GM19468 (cell line): ENCODE results near the gene REXO4.
"Not testable (repeated sequence)": the region's sequence is repeated elsewhere in the genome, so short reads cannot be mapped to it uniquely, and the experiment has no call there.

Experiments
- ATAC-seq: cut with Tn5 transposase; IDR thresholded peaks from one replicate; pipeline ENCODE4 v1.9.1; 2021; ENCODE audit warnings: mild to moderate bottlenecking, moderate library complexity, moderate number of reproducible peaks; ENCODE audit not compliant: unreplicated experiment; ENCODE audit errors: extremely low read depth

The REXO4 gene

DNA sequence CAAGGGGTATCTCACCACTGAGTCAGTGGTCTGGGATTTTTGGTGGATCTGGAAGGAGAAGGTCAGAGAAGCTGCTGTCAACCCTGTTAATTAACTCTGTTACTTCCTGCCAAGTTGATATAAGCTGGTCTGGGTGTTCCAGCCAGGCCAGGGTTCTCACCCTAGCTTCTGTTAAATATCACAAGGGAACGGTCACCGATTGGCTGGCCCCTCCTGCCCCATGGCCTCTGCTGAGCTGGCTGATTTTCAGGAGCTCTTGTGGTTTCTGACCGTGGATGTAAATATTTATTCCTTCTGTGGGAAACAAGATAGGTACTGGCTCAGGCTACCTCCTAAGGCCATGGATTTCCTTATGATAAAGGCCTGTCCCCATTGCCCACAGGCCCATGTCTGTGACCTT lies 5.4 kb upstream of the REXO4 start:
- ATAC-seq = no peak

- no peak for ATAC-seq
These were observed 4.1 kb upstream of the REXO4 start, which contains the start of gene ADAMTS13 for GRCh38 chr9:133421615-133422542. ADAMTS13 (plus strand) TSS chr9:133422367; CDS start chr9:133422444, 77 bp downstream.

- no peak for ATAC-seq
These were observed 2.6 kb upstream of the REXO4 start for GRCh38 chr9:133420392-133420827.

GRCh38 chr9:133419005-133419404 lies 1.2 kb upstream of the REXO4 start:
- no peak for ATAC-seq

- ATAC-seq = no peak
These were observed 2.6 kb downstream of the REXO4 start for GRCh38 chr9:133415170-133415569.

DNA sequence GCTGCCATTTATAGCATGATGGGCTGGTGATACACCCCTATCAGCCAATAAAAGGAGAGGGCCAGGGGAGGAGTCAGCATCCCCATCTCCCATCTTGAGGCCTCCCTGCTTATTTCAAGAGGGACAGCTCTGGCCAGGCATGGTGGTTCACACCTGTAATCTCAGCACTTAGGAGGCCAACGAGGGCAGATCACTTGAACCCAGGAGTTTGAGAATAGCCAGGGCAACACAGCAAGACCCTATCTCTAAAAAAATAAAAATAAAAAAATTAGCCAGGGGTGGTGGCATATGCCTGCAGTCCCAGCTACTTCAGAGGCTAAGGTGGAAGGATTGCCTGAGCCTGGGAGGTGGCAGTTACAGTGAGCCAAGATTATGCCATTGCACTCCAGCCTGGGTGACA lies 9.8 kb downstream of the REXO4 start:
- ATAC-seq = no peak

- ATAC-seq = no peak
These were observed 11.1 kb downstream of the REXO4 start for GRCh38 chr9:133406480-133407307.

GRCh38 chr9:133405508-133406438 lies 12.0 kb downstream of the REXO4 start:
- ATAC-seq = no peak

GRCh38 chr9:133404454-133405002 lies 13.3 kb downstream of the REXO4 start:
- ATAC-seq = no peak

DNA sequence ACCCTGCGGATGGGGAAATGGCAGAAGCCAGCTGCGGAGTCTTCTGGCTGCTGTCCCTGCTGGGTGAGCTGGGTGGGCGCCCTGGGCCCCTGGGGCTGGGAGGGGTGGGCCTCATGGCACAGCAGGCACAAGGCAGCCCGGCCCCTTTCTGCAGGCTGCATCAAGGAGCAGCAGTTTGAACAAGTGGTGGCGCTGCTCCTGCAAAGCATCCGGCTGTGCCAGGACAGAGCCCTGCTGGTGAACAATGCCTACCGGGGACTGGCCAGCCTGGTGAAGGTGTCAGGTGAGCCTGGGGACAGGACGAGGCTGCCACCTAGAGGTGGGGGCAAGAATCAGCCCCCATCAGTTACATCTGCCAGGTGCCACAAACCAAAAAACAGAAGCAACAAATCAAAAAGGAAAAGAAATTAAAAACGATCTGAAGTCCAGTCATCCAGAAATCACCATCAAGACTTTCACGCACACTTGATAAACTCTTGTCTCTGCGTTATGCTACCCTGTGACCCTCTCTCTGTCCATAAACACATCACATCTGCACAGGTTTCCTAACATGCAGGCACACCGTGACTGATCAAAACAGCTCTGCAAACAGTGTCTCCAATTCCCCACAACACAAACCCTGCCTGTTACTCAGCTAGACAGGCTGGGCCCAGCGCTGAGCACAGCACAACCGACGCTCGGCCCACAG lies 13.9 kb downstream of the REXO4 start:
- ATAC-seq = no peak

DNA sequence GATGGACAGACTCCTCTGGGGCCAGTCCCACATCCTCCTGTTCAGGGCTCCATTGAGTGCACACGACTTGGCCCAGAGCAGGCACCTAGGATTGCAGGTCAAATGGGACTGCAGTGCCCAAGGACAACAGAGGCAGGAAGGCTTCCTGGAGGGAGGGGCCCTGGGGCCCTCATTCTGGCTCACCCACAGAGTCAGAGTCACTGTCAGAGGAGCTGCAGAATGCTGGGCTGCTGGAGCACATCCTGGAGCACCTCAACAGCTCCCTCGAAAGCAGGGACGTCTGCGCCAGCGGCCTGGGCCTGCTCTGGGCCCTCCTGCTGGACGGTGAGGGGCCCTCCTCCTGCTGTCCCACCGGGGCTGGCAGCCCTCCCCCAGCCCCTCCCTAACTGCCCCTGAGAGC lies 15.1 kb downstream of the REXO4 start:
- no peak for ATAC-seq

- no peak for ATAC-seq
These were observed 16.2 kb downstream of the REXO4 start for GRCh38 chr9:133401588-133401987.

- ATAC-seq = no peak
These were observed 17.5 kb downstream of the REXO4 start for GRCh38 chr9:133400292-133400691.

- ATAC-seq = no peak
These were observed 19.9 kb downstream of the REXO4 start for GRCh38 chr9:133397895-133398294.

- no peak for ATAC-seq
These were observed 20.4 kb downstream of the REXO4 start for GRCh38 chr9:133397370-133397769.

DNA sequence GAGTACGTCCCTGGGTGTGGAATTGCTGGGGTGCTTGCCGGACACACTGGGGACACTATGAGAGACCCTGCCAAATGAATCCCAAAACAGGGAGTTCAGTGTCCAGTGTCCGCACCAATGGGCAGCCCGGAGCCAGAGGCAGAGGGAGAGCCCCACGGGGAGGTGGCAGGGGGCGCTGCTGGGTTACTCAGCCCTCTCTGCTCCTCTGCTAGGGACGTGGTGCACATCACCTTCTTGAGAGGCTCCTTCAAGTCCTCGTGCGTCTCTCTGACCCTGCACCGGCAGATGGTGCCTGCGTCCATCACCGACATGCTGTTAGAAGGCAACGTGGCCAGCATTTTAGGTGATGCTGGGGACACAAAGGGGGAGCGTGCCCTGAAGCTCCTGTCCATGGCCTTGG lies 20.9 kb downstream of the REXO4 start:
- ATAC-seq = no peak

DNA sequence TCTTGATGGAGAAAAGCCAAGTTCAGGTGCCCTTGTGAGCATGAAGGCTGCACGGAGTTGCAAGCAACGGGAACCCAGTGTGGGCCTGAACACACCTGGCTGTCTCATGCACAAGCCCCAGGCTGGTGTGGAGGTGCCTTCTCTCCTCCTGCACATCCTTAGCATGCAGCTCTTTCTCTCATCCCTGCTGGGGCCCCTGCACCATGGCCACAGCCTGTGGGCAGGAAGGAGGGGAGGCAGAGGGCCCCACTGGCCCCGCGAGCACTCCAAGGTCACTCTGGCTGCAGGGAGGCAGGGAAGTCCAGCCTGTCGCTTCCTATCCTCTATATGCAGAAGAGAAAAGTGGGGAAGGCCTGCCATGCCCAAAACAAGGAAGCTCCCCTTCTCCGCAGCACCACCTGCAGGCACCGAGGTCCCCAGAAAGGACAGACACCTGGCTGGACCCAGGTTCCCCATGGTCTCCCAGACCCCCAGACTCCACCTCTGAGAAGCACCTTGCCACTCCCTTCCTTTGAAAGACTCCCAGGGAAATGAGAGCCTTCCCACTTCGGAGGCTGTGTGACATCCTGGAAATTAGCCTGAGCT lies 23.0 kb downstream of the REXO4 start:
- ATAC-seq = no peak

GRCh38 chr9:133393399-133393798 lies 24.4 kb downstream of the REXO4 start:
- no peak for ATAC-seq

- ATAC-seq = not testable (repeated sequence)
These were observed 25.5 kb downstream of the REXO4 start for GRCh38 chr9:133392308-133392707.
